Effector memory CD4-positive, alpha-beta T cell (primary cell): ENCODE data around the gene DCX.

Experiments used
- DNase-seq, 3 donors: peaks; one replicate each; pipeline ENCODE4 v3.0.0-alpha.2; 2020
- H3K27ac ChIP-seq: 2 replicates; pipeline ENCODE4 v1.7.0; 2013; ENCODE audit warnings: mild to moderate bottlenecking, low read length, moderate library complexity; ENCODE audit not compliant: insufficient read depth, poor library complexity, severe bottlenecking
- H3K27me3 ChIP-seq: replicated peaks from 2 replicates; pipeline ENCODE4 v1.7.0; 2013; ENCODE audit warnings: mild to moderate bottlenecking, low read length; ENCODE audit not compliant: insufficient read depth, control insufficient read depth, poor library complexity, severe bottlenecking
- H3K36me3 ChIP-seq: 2 replicates; pipeline ENCODE4 v1.7.0; 2013; ENCODE audit warnings: mild to moderate bottlenecking, low read length, moderate library complexity; ENCODE audit not compliant: control insufficient read depth, insufficient read depth
- H3K4me1 ChIP-seq: 2 replicates; pipeline ENCODE4 v1.7.0; 2013; ENCODE audit warnings: low read length, mild to moderate bottlenecking; ENCODE audit not compliant: control insufficient read depth, insufficient read depth, poor library complexity, severe bottlenecking
- H3K4me3 ChIP-seq: 2 replicates; pipeline ENCODE4 v1.7.0; 2013; ENCODE audit warnings: low read length, low read depth, mild to moderate bottlenecking; ENCODE audit not compliant: insufficient read depth, poor library complexity, severe bottlenecking
- H3K9me3 ChIP-seq: 2 replicates; pipeline ENCODE4 v1.7.0; 2013; ENCODE audit warnings: mild to moderate bottlenecking, low read length, moderate library complexity; ENCODE audit not compliant: control insufficient read depth

DCX gene

DNA sequence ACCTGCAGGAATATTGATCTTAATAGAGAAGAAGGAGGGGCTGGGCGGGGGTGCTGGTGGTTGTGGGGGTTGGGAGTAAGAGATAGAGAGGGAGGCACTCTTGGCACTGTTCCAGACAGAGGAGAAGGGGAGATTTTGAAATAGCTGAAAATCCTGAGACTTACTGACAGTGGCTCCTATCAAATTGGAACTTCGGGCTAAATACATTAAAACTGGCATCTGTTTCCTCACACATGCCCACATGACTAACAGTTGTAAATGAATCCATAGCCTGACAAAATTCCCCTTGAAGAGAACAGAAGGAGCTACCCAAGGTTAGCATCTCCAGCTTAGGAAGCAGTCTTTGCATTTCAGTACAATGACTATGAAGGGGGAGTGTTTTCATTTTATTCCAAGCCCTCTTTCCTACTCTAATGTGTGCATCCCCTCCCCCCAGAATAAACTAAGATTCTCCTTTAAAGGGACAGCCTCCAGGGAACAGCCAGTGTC, 1.4 kb downstream of the DCX start:
- no peak overlapping the region for H3K27ac ChIP-seq
- no peaks in the 10 kb centered on the region for H3K9me3 ChIP-seq
- no peak for DNase-seq
- no peaks in the 10 kb centered on the region for H3K4me1 ChIP-seq
- H3K4me3 ChIP-seq, result no peak overlapping the region
- no peaks in the 10 kb centered on the region for H3K27me3 ChIP-seq
- no peaks in the 10 kb centered on the region for H3K36me3 ChIP-seq

- no peaks in the 10 kb centered on the region for H3K4me1 ChIP-seq
- no peak overlapping the region for H3K27ac ChIP-seq
- H3K27me3 ChIP-seq, result no peaks in the 10 kb centered on the region
- H3K4me3 ChIP-seq, result no peak overlapping the region
- no peak for DNase-seq
- H3K9me3 ChIP-seq, result no peaks in the 10 kb centered on the region
- H3K36me3 ChIP-seq, result no peaks in the 10 kb centered on the region
Observed at GRCh38 chrX:111409326-111409725, 2.7 kb downstream of the DCX start.

DNA sequence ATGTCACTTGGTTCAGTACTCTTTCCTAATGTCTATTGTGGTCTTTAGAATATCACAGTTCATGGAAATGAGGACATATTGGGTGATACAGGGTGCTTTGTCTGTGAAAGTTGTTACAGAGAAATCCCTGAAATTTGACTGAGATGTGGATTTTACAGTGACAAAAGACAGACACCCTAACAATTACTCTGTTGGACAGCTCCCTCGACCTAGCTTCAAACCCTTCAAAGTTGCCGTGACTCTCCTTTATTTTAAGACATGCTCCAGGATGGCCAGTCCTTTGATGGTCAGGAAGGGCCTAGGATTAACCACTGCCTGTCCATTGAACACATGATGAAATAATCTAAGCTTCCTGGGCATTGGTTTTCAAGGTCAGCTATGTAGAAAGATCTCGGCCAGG, 4.0 kb downstream of the DCX start:
- Histone ChIP-seq H3K4me1 (no peaks in the 10 kb centered on the region), H3K36me3 (no peaks in the 10 kb centered on the region), H3K27me3 (no peaks in the 10 kb centered on the region), H3K27ac (no peak overlapping the region), H3K9me3 (no peaks in the 10 kb centered on the region), H3K4me3 (no peak overlapping the region)
- DNase-seq, result no peak

- no peaks in the 10 kb centered on the region for H3K36me3 ChIP-seq
- no peak for DNase-seq
- no peaks in the 10 kb centered on the region for H3K4me1 ChIP-seq
- H3K27me3 ChIP-seq, result no peaks in the 10 kb centered on the region
- no peaks in the 10 kb centered on the region for H3K9me3 ChIP-seq
- H3K4me3 ChIP-seq, result no peak overlapping the region
- no peak overlapping the region for H3K27ac ChIP-seq
Observed at GRCh38 chrX:111402344-111402743, 9.6 kb downstream of the DCX start.

- Histone ChIP-seq H3K27ac (no peak overlapping the region), H3K27me3 (no peaks in the 10 kb centered on the region), H3K9me3 (no peaks in the 10 kb centered on the region), H3K4me1 (no peaks in the 10 kb centered on the region), H3K4me3 (no peak overlapping the region), H3K36me3 (no peaks in the 10 kb centered on the region)
- DNase-seq, result no peak
Observed at GRCh38 chrX:111395149-111395548, 16.8 kb downstream of the DCX start.

GRCh38 chrX:111394569-111394968, 17.4 kb downstream of the DCX start:
- H3K27ac ChIP-seq, result no peak overlapping the region
- no peaks in the 10 kb centered on the region for H3K36me3 ChIP-seq
- DNase-seq, result no peak
- no peak overlapping the region for H3K4me3 ChIP-seq
- H3K9me3 ChIP-seq, result no peaks in the 10 kb centered on the region
- no peaks in the 10 kb centered on the region for H3K27me3 ChIP-seq
- H3K4me1 ChIP-seq, result no peaks in the 10 kb centered on the region

DNA sequence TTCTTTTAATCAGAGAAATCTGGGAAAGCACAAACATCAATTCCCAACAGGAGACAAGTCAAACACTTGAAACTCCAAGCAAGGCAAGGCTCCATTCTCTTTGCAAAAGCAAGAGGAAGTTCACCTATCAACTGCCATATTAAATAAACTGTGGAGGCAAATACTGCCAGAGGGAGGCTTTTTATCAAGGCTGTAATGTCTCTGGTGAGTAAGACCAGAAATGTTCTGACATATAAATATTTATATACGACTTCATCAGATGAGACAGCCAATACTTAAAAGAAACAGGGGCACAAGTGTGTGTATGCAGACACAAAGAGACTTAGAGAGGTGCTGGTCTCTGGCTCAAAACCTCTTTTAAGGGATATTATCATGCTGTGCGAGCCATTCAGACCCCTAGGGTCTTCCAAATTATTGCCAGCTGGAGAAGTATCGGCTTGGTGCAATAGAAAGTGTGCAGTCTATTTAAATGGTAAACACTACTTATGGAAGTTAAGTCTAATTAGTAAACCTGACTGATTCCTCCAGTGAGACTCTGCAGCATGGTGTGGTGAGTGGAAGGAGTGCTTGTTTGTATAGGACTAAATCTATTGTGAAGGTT, 24.4 kb downstream of the DCX start:
- no peaks in the 10 kb centered on the region for H3K36me3 ChIP-seq
- H3K4me1 ChIP-seq, result no peaks in the 10 kb centered on the region
- no peak overlapping the region for H3K4me3 ChIP-seq
- no peak overlapping the region for H3K27ac ChIP-seq
- no peaks in the 10 kb centered on the region for H3K27me3 ChIP-seq
- DNase-seq, result no peak
- H3K9me3 ChIP-seq, result no peaks in the 10 kb centered on the region

GRCh38 chrX:111386615-111387233, 25.3 kb downstream of the DCX start:
- H3K9me3 ChIP-seq, result no peaks in the 10 kb centered on the region
- H3K4me1 ChIP-seq, result no peaks in the 10 kb centered on the region
- H3K27me3 ChIP-seq, result no peaks in the 10 kb centered on the region
- H3K36me3 ChIP-seq, result no peaks in the 10 kb centered on the region
- no peak overlapping the region for H3K27ac ChIP-seq
- DNase-seq, result no peak
- no peak overlapping the region for H3K4me3 ChIP-seq

- DNase-seq, result no peak
- no peak overlapping the region for H3K27ac ChIP-seq
- H3K27me3 ChIP-seq, result no peaks in the 10 kb centered on the region
- H3K4me1 ChIP-seq, result no peaks in the 10 kb centered on the region
- no peak overlapping the region for H3K4me3 ChIP-seq
- H3K36me3 ChIP-seq, result no peaks in the 10 kb centered on the region
- H3K9me3 ChIP-seq, result no peaks in the 10 kb centered on the region
Observed at GRCh38 chrX:111386077-111386476, 25.9 kb downstream of the DCX start.

GRCh38 chrX:111382277-111382676, 29.7 kb downstream of the DCX start:
- Histone ChIP-seq H3K9me3 (no peaks in the 10 kb centered on the region), H3K4me1 (no peaks in the 10 kb centered on the region), H3K4me3 (no peak overlapping the region), H3K27me3 (no peaks in the 10 kb centered on the region), H3K36me3 (no peaks in the 10 kb centered on the region), H3K27ac (no peak overlapping the region)
- DNase-seq, result no peak
